K562 (cell line): ENCODE data around the gene CLHC1. TPM values are rescaled to one million over a fixed set of nuclear protein-coding genes. Genes with fewer than 3 reads are reported as not detected.

ENCODE experiments used
- CBFA2T2 ChIP-seq: fragments of 450-650 bp; conservative IDR thresholded peaks from 2 replicates; pipeline ENCODE4 v1.6.1; 2017; ENCODE audit warnings: mild to moderate bottlenecking
- CBFB ChIP-seq: sonication (generic); formaldehyde crosslinking; IDR thresholded peaks from 2 replicates; pipeline ENCODE4 v1.4.0; 2020; ENCODE audit warnings: mild to moderate bottlenecking, missing genetic modification reagents
- CBX5 ChIP-seq: IDR thresholded peaks from 2 replicates; pipeline ENCODE4 v1.6.1; 2014; ENCODE audit warnings: low read depth, borderline replicate concordance
- COPS2 ChIP-seq: fragments of 450-650 bp; conservative IDR thresholded peaks from 2 replicates; pipeline ENCODE4 v1.6.1; 2016; ENCODE audit warnings: mild to moderate bottlenecking, moderate library complexity
- FOXK2 ChIP-seq, 2 experiments: fragments of 450-650 bp; IDR thresholded peaks in 1 of 2; conservative IDR thresholded peaks in 1 of 2; 2 replicates each; pipeline ENCODE4 v1.6.1; 2016; ENCODE audit warnings: low read depth in 2 of 2, mild to moderate bottlenecking in 1 of 2
- GATAD2A ChIP-seq: fragments of 450-650 bp; IDR thresholded peaks from 2 replicates; pipeline ENCODE4 v1.6.1; 2017
- KAT7 ChIP-seq: sonication (generic); formaldehyde crosslinking; IDR thresholded peaks from 2 replicates; pipeline ENCODE4 v1.8.0; 2022; ENCODE audit warnings: missing genetic modification reagents, mild to moderate bottlenecking, borderline replicate concordance
- KDM5B ChIP-seq: fragments of 200-600 bp; sonication (generic); IDR thresholded peaks from 2 replicates; pipeline ENCODE4 v1.6.1; 2012; ENCODE audit warnings: low read depth, mild to moderate bottlenecking, moderate library complexity, low read length, control low read depth, inconsistent platforms; ENCODE audit not compliant: insufficient replicate concordance
- NEUROD1 ChIP-seq: fragments of 150-350 bp; IDR thresholded peaks from 2 replicates; pipeline ENCODE4 v1.6.1; 2014; ENCODE audit warnings: borderline replicate concordance, low read length, low read depth; ENCODE audit not compliant: partially characterized antibody
- NFIC ChIP-seq: fragments of 450-650 bp; IDR thresholded peaks from 2 replicates; pipeline ENCODE4 v1.6.1; 2017; ENCODE audit warnings: mild to moderate bottlenecking, inconsistent platforms
- RNF2 ChIP-seq: sonication (generic); IDR thresholded peaks from 2 replicates; pipeline ENCODE4 v1.6.1; 2016
- SIRT6 ChIP-seq: IDR thresholded peaks from one replicate; pipeline ENCODE4 v1.6.1; 2012; ENCODE audit warnings: low read depth, mild to moderate bottlenecking, control low read depth, inconsistent platforms, low read length, moderate library complexity
- TGIF2 ChIP-seq: sonication (generic); formaldehyde crosslinking; IDR thresholded peaks from 2 replicates; pipeline ENCODE4 v1.8.1; 2022; ENCODE audit warnings: mild to moderate bottlenecking, missing genetic modification reagents, moderate library complexity
- ZFP91 ChIP-seq: sonication (generic); formaldehyde crosslinking; IDR thresholded peaks from 2 replicates; pipeline ENCODE4 v1.8.0; 2022; ENCODE audit warnings: mild to moderate bottlenecking, missing genetic modification reagents
- ZKSCAN8 ChIP-seq: fragments of 200-800 bp; sonication (Bioruptor generic); IDR thresholded peaks from 2 replicates; pipeline ENCODE4 v1.6.1; 2016; ENCODE audit warnings: missing genetic modification characterization, missing compliant biosample characterization
- ZNF146 ChIP-seq: IDR thresholded peaks from one replicate; pipeline ENCODE4 v1.6.1; 2018; ENCODE audit warnings: missing compliant biosample characterization; ENCODE audit not compliant: unreplicated experiment
- ZNF217 ChIP-seq: sonication (generic); formaldehyde crosslinking; IDR thresholded peaks from 2 replicates; pipeline ENCODE4 v1.8.0; 2022; ENCODE audit warnings: mild to moderate bottlenecking, missing genetic modification reagents
- ZNF232 ChIP-seq: sonication (generic); formaldehyde crosslinking; IDR thresholded peaks from 2 replicates; pipeline ENCODE4 v1.8.0; 2022; ENCODE audit warnings: mild to moderate bottlenecking, missing genetic modification reagents
- ZNF444 ChIP-seq: fragments of 250-450 bp; sonication (Bioruptor Pico); IDR thresholded peaks from 2 replicates; pipeline ENCODE4 v1.4.0; 2020; ENCODE audit warnings: mild to moderate bottlenecking, moderate library complexity
- ZNF551 ChIP-seq: fragments of 250-450 bp; sonication (Bioruptor Pico); IDR thresholded peaks from 2 replicates; pipeline ENCODE4 v1.5.0; 2021; ENCODE audit warnings: mild to moderate bottlenecking, moderate library complexity
- polyA plus RNA-seq, 8 experiments: library from polyadenylated mRNA; depleted of rRNA in 4 of 8; stranded (reverse) in 5 of 8; unstranded in 3 of 8; fragments of >200 nt; fragmentation: Nextera tagmentation in 2 of 8; fragmentation: Illumina TruSeq in 1 of 8; extraction: Ambion mirVana in 2 of 8; extraction: Trizol in 1 of 8; gene quantifications; 2 replicates each; pipeline versions ENCODE4 v1.2.1 to v1.2.3, GENCODE V29; 2011 to 2014; ENCODE audit warnings: inconsistent platforms in 1 of 8, missing spikeins in 1 of 8
- total RNA-seq, 7 experiments: library from RNA; depleted of rRNA in 6 of 7; stranded (reverse); fragments of >200 nt in 6 of 7; fragmentation: Illumina TruSeq in 2 of 7; extraction: Trizol in 2 of 7; gene quantifications; 2 replicates each; pipeline versions ENCODE4 v1.2.1 to v1.2.3, GENCODE V29; 2011 to 2021; ENCODE audit warnings: low replicate concordance in 1 of 7
- TF ChIP-seq, protein P1 (sequence below): fragments of 450-650 bp; IDR thresholded peaks from 2 replicates; pipeline ENCODE4 v1.6.1; 2016; ENCODE audit warnings: low read depth, mild to moderate bottlenecking, moderate library complexity
- TF ChIP-seq, protein P2 (sequence below): sonication (generic); formaldehyde crosslinking; IDR thresholded peaks from 2 replicates; pipeline ENCODE4 v1.8.0; 2022; ENCODE audit warnings: missing genetic modification reagents, mild to moderate bottlenecking, moderate library complexity, borderline replicate concordance
- TF ChIP-seq, protein P3 (sequence below), 2 experiments: fragments of 450-650 bp in 1 of 2; IDR thresholded peaks; 2 replicates each; pipeline ENCODE4 v1.6.1; 2011 to 2017; ENCODE audit warnings: low read depth in 2 of 2, antibody characterized with exemption in 1 of 2, borderline replicate concordance in 1 of 2, low read length in 1 of 2, mild to moderate bottlenecking in 1 of 2, mixed read lengths in 1 of 2; ENCODE audit not compliant: control insufficient read depth in 1 of 2

The CLHC1 gene
- total and polyA plus RNA-seq, 9 of the 15 experiments (the other 6 are each of a cell fraction or from before 2014, with no cell fraction given) = 3.7 to 14.3 (median 8.6) TPM

GRCh38 chr2:55133467-55134315, 98.4 kb downstream of the CLHC1 start (continued):
- TF ChIP-seq, protein P1, sequence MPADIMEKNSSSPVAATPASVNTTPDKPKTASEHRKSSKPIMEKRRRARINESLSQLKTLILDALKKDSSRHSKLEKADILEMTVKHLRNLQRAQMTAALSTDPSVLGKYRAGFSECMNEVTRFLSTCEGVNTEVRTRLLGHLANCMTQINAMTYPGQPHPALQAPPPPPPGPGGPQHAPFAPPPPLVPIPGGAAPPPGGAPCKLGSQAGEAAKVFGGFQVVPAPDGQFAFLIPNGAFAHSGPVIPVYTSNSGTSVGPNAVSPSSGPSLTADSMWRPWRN = peak; percentile 10; the same call in 1 of the 2 replicates
- TF ChIP-seq KAT7 (CRISPR knock-in tag) = peak; percentile 72; the same call in 1 of the 2 replicates
- TF ChIP-seq, protein P2, sequence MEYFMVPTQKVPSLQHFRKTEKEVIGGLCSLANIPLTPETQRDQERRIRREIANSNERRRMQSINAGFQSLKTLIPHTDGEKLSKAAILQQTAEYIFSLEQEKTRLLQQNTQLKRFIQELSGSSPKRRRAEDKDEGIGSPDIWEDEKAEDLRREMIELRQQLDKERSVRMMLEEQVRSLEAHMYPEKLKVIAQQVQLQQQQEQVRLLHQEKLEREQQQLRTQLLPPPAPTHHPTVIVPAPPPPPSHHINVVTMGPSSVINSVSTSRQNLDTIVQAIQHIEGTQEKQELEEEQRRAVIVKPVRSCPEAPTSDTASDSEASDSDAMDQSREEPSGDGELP (CRISPR knock-in tag) = no peak
- TF ChIP-seq CBFB = no peak
- peak; percentile 41 for TF ChIP-seq CBFA2T2
- no peak for TF ChIP-seq GATAD2A
- TF ChIP-seq NFIC = no peak
- no peak for TF ChIP-seq KDM5B
- TF ChIP-seq NEUROD1 = no peak
- no peak for TF ChIP-seq CBX5
- no peak for TF ChIP-seq ZNF217
- TF ChIP-seq, protein P3, sequence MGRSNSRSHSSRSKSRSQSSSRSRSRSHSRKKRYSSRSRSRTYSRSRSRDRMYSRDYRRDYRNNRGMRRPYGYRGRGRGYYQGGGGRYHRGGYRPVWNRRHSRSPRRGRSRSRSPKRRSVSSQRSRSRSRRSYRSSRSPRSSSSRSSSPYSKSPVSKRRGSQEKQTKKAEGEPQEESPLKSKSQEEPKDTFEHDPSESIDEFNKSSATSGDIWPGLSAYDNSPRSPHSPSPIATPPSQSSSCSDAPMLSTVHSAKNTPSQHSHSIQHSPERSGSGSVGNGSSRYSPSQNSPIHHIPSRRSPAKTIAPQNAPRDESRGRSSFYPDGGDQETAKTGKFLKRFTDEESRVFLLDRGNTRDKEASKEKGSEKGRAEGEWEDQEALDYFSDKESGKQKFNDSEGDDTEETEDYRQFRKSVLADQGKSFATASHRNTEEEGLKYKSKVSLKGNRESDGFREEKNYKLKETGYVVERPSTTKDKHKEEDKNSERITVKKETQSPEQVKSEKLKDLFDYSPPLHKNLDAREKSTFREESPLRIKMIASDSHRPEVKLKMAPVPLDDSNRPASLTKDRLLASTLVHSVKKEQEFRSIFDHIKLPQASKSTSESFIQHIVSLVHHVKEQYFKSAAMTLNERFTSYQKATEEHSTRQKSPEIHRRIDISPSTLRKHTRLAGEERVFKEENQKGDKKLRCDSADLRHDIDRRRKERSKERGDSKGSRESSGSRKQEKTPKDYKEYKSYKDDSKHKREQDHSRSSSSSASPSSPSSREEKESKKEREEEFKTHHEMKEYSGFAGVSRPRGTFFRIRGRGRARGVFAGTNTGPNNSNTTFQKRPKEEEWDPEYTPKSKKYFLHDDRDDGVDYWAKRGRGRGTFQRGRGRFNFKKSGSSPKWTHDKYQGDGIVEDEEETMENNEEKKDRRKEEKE (IDR thresholded peaks at IDR 0.05; ENCODE audit: borderline replicate concordance in 1 of 2, control insufficient read depth in 1 of 2, low read depth in 2 of 2, low read length in 1 of 2) = no peak
- TF ChIP-seq ZNF232 = no peak
- no peak for TF ChIP-seq SIRT6
- no peak for TF ChIP-seq COPS2
- no peak for TF ChIP-seq TGIF2 (CRISPR knock-in tag)
- TF ChIP-seq ZKSCAN8 (CRISPR knock-in tag) = no peak
- no peak for TF ChIP-seq ZNF146 (CRISPR knock-in tag)
- TF ChIP-seq FOXK2 (conservative IDR thresholded peaks at IDR 0.05 in 1 of 2, IDR thresholded peaks at IDR 0.05 in 1 of 2; ENCODE audit: low read depth in 2 of 2) = peak in 1 of 2 experiments; percentile 55; a peak in 2 of 4 replicates
- no peak for TF ChIP-seq RNF2
- no peak for TF ChIP-seq ZNF551 (CRISPR knock-in tag)
- no peak for TF ChIP-seq ZFP91 (CRISPR knock-in tag)
- TF ChIP-seq ZNF444 (CRISPR knock-in tag) = no peak
